HG02588 (cell line): Measurements from ENCODE around the gene GSK3B.
"Not testable (repeated sequence)": the region's sequence is repeated elsewhere in the genome, so short reads cannot be mapped to it uniquely, and the experiment has no call there.

ENCODE experiments used
- ATAC-seq: cut with Tn5 transposase; IDR thresholded peaks from one replicate; pipeline ENCODE4 v1.9.1; 2021; ENCODE audit warnings: mild to moderate bottlenecking, moderate library complexity; ENCODE audit not compliant: unreplicated experiment

Gene GSK3B

GRCh38 chr3:120021523-120021922 lies 72.7 kb downstream of the GSK3B start:
- no peak for ATAC-seq

DNA sequence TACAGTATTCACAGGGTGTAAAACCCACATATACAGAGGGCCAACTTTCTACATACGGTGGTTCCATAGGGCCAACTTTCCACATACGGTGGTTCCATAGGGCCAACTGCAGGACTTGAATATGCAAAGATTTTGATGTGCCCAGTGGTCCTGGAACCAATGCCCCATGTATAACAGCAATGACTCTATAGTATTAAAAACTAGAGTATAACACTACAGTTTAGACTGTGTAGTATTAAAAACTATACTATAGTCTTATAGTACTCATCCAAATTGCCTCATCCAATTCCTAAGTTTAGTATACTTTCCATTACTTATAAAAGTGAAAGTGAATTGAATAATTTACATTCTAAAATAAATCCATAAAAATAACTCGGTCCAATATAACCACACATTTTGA lies 75.9 kb downstream of the GSK3B start:
- ATAC-seq: no peak

DNA sequence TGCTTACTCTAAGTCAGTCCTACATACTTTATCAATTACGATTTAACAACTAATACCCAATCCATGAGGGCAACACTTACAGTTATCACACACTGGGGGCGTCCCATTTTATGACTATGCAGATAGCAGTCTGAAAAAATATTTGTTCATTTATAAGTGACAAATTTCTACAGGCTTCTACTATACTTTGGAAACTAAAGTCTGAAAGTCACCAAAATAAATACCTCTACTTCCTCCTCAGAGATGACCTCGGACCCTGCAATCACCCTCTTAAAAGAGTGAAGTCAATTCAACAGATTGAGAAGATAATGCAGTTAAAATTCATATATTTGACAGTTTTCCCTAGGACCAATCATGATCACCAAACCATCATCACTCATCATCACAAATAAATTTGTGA lies 76.6 kb downstream of the GSK3B start:
- no peak for ATAC-seq

DNA sequence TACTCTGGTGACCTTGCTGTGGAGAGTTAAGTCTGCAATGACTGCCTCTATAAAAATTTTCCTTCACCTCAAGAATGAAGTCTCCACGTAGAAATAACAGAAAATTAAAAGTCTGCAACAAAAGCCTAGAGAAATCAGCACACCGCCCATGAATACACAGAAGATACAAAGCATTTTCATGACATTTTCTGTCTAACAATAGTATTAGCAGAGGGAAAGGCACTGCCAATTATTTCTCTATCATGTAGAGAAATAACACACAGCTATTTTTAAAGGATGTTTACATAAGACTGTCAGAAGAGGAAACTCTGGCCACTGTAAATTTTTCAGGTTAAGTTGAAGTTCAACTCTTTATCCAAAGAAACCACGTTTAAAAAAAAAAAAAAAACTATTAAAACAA lies 80.8 kb downstream of the GSK3B start:
- no peak for ATAC-seq

DNA sequence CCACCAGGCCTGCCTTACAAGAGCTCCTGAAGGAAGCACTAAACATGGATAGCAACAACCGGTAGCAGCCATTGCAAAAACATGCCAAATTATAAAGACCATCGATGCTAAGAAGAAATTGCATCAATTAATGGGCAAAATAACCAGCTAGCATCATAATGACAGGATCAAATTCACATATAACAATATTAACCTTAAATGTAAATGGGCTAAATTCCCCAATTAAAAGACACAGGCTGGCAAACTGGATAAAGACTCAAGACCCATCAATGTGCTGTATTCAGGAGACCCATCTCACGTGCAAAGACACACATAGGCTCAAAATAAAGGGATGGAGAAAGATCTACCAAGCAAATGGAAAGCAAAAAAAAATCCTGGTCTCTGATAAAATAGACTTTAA lies 88.5 kb downstream of the GSK3B start:
- ATAC-seq: not testable (repeated sequence)

- not testable (repeated sequence) for ATAC-seq
Observed at GRCh38 chr3:120004008-120004498, 90.2 kb downstream of the GSK3B start.

DNA sequence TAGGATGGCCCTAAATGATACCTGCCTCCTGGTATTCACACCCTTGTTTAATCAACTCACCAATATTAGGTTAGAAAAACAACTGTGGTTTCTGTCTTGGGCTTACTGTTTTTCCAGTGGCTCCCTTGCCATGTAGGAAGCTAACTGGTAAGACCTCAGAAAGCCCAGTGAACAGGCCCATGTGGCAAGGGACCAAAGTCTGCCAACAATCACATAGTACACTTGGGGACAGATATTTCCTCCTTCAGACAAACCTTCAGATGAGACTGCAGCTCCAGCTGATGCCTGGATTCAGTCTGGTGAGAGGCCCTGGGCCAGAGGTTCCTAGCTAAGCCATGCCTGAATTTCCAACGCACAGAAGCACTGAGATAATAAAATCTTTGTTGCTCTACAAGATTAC lies 96.1 kb downstream of the GSK3B start:
- ATAC-seq: no peak

- no peak for ATAC-seq
Observed at GRCh38 chr3:119990888-119991287, 103.4 kb downstream of the GSK3B start.

DNA sequence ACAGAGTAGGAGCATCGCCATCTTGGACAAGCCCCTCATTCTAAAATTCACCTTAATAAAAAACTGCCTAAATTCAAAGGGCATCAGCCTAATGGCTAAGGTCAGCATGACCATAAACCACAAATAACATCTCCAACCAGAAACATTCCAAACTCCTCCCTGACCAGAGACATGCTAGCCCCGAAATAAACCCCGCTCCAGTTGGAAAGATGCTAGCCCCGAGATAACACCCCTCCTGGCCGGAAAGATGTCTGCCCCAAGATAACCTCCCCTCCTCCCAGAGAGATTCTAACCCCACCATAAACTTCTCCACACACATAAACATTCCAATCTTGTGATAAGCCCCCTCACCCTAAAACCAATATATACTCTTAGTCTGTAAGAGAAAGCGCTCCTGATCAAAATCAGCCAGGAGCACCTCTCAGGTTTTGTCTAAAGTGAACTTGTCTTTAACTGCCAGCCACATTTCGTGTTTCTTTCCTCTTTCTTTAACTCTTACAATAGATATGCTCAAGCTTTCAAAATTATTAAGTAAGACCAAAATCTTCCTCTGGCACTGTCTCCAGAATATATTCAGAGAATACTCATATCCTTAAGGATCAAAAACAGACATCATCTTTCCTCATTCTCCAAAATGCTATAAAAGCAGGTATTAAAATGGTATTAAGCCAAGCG lies 104.1 kb downstream of the GSK3B start:
- ATAC-seq: no peak

GRCh38 chr3:119986812-119987211 lies 107.4 kb downstream of the GSK3B start:
- ATAC-seq: not testable (repeated sequence)

DNA sequence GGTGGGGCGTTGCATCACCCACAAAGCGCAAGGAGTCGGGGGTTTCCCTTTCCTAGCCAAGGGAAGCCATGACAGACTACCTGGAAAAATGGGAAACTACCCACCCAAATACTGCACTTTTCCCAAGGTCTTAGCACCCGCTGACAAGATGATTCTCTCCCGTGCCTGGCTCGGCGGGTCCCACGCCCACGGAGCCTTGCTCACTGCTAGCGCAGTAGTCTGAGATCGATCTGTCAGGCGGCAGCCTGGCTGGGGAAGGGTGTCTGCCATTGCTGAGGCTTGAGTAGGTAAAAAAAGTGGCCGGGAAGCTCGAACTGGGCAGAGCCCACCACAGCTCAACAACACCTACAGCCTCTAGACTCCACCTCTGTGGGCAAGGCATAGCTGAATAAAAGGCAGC lies 112.9 kb downstream of the GSK3B start:
- ATAC-seq: no peak

GRCh38 chr3:119978554-119979208 lies 115.6 kb downstream of the GSK3B start:
- ATAC-seq: no peak

GRCh38 chr3:119977353-119977752 lies 116.9 kb downstream of the GSK3B start:
- ATAC-seq: no peak

GRCh38 chr3:119976214-119976613 lies 118.0 kb downstream of the GSK3B start:
- no peak for ATAC-seq

DNA sequence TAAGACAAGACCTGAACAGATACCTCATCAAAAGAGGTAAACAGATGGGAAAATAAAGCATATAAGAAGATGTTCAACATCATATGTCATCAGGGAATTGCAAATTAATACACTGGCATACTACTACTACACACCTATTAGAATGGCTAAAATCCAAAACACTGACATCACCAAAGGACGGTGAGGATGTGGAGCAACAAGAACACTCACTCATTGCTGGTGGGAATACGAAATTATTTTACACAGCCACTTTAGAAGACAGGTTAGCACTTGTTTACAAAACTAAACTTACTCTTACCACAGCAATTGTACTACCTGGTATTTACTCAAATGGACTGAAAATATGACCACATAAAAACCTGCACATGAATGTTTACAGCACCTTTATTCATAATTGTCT lies 119.6 kb downstream of the GSK3B start:
- no peak for ATAC-seq

- no peak for ATAC-seq
Observed at GRCh38 chr3:119973018-119973646, 121.1 kb downstream of the GSK3B start.

DNA sequence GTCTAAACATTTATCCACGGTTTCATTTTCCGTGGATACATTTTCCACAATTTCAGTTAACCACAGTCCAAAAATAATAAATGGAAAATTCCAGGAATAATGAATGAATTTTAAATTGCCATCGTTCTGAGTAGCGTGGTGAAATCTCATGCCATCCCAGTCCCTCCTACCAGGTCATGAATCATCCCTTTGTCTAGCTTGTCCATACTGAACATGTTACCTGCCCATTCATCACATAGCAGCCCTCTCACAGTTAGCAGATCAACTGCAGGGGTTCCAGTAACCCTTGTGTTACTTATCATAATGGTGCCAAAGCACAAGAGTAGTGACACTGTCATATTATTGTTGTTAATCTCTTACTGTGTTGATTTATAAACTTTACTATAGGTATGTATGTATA lies 124.5 kb downstream of the GSK3B start:
- no peak for ATAC-seq

DNA sequence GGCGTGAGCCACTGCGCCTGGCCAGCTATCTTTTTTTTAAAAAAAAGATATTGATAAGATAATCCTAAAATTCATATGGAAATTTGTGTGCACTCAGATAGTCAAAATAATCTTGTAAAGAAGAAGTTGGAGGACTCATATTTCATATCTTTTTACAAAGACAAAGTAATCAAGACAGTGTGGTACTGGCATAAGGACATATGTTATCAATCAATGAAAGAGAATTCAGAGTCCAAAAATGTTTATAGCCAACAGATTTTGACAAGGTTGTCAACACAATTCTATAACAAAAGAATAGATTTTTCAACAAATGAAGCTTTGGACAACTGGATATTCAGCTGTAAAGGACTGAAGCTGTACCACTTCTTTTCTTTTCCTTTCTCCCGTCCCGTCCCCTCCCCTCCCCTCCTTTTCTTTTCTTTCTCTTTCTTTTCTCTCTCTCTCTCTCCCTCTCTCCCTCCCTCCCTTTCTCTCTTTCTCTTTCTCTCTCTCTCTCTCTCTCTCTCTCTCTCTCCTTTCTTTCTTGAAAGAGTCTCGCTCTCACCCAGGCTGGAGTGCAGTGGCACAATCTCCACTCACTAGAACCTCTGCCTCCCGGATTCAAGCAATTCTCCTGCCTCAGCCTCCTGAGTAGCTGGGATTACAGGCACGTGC lies 126.8 kb downstream of the GSK3B start:
- no peak for ATAC-seq

- ATAC-seq: no peak
Observed at GRCh38 chr3:119965692-119966091, 128.6 kb downstream of the GSK3B start.

DNA sequence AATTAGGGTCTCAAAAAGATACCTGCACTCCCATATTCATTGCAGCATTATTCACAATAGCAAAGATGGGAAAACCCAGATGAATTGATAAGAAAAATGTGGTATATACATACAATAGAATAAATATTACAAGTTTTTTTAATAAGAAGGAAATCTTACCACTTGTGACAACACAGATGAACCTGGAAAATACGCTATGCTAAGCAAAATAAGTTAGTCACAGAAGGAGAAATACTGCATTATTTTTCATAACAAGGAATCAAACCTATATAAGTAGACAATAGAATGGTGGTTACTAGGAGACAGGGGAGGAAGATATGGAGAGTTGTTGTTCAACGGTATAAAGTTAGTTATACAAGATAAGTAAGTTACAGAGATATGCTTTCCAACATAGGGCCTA lies 130.0 kb downstream of the GSK3B start:
- no peak for ATAC-seq

DNA sequence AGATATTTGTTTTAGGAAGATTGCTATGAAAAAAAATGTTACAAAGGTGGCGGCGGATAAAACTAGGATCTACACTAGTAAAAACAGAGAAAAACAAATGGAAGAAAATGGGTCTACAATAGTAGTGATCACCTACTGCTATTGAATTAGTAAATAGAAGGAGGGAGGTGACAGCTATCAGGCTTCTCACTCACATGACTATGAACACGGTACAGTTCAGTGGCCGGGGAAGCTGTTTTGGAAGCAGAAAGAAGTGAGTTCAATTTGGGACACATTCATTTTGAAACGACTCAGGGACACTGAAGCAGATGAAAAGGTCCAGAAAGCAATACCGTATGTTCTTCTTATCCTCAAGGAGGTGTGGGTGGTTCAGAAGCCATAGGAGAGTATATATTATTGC lies 138.3 kb downstream of the GSK3B start:
- ATAC-seq: no peak
